GM18502 (cell line): ENCODE measurements around the gene LZTS3.
A peak's percentile ranks its signal among the peaks of the same experiment; 100 is the strongest.
"Not testable (repeated sequence)": the region's sequence is repeated elsewhere in the genome, so short reads cannot be mapped to it uniquely, and the experiment has no call there.

ENCODE experiments used
- ATAC-seq: cut with Tn5 transposase; IDR thresholded peaks from one replicate; pipeline ENCODE4 v1.9.1; 2021; ENCODE audit warnings: mild to moderate bottlenecking; ENCODE audit not compliant: unreplicated experiment, poor library complexity

The LZTS3 gene

DNA sequence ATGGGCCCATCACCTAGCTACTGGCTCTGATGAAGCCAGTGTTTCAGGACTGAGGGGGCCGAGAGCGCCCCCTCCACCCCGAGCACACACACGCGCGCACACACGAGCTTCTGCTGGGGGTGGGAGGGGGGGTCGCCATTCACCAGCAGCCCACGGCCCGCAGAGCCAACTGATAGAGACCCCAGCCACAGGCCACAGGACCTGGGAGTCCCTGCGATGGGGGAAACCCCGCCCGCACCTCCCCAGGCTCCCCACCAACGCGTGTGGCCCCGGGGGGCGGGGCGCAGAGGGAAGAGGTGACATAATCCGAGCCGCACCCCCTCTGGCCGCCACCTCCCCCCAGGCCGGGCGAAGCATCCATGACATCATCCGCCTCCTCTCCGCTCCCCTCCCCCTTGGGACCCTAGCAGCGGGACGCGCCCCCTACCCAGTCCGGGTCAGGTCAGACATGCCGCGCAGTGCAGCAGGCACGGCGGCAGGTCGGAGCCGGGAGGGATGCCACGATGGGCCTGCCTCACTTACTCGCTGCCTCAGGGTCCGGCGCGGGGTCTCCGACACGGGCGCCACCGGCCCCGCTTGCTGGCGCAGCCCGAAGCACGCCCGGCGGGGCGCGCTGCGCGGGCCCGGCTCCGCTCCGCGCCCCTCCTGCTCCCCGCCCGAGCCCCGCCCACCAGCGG lies at the start of gene LZTS3:
TSS of gene LZTS3 (minus strand) at position 617 of the 677 bp plus-strand sequence. CDS start 6,386 bp downstream, outside the sequence.
- ATAC-seq = peak; percentile 49

DNA sequence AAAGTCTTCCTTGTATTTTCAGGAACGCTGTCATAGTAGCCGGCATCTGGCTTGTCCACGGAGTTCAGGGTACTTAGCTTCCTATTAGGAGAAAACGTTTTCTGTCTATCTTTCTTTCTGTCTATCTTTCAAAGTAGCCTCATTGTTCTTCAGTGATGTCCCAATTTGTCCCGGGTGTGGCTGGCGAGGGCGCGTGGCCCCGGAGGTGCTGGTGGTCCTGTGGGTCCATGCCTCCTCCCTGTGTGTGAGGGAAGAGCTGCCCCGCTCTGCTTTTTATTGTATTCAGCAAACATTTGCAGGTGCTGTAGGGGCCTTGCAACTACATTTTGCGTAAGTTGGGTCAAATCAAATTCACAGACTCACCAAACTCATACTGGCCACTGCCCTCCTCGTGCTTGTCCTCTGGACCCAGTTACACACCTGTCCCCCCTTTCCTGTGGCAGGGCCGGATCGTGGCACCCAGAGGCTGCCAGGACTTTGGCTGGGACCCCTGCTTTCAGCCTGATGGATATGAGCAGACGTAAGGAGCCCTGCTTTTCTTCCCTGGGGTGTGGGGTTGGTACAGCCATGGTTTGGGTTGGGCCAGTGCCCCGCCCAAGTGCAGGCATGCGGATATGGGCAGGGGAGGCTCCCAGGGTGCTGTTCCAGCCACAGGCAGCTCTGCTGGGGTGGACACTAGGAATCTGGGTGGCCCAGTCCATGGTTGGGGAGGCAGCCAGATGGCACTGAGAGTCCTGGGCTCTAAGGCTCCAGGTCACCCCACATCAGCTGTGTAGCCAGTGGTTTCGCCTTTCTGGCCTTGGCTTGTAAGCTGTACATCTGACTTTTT lies 48.3 kb upstream of the LZTS3 start:
- no peak for ATAC-seq

DNA sequence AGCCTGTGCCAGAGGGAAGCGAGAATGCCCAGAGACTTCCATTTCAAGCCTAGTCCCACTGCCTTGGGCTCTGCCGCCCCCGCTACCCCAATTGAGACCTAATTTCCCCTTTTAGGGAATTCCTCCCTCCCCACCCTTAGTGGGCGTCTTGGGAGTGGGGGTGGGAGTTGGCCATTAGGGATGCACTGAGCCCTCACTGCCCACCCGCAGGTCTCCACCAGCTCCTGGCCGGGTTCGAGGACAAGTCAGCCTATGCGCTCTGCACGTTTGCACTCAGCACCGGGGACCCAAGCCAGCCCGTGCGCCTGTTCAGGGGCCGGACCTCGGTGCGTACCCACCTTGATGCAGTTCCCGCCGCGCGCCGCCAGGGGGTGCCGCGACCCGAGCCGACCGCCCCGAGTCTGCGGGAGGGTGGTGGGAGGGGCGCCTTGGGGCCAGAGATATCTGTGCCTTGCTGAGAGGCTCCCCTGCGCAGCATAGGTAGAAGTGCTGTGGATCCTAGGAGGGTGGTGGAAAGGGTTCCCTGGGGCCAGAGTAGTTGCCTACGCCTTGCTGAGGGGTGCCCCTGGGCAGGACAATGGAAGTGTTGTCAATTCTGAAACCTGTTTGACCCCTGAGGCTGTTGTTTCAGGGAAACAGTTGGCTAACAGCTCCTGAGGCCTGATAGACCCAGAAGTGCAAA lies 45.1 kb upstream of the LZTS3 start:
- peak; percentile 72 for ATAC-seq

DNA sequence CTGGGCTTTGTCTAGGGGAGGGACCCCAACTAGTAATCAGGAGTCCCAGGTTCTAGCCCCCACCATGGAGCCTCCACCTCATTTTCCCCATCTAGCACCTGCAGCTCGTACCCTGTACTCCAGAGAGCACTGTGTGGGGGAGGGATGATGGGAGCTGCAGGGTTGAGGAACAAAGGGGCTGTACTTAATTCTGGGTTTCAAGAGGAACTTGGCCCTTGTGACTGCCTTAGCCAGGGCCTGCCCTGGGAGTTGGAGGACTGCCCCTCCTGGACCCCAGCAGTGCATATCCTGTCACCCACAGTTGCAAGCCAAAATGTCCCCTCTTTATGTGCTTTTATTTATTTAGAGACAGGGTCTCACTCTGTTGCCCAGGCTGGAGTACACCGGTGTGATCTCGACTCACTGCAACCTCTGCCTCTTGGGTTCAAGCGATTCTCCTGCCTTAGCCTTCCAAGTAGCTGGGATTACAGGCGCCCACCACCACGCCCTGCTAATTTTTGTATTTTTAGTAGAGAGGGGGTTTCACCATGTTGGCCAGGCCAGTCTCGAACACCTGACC lies 42.1 kb upstream of the LZTS3 start:
- ATAC-seq = not testable (repeated sequence)

DNA sequence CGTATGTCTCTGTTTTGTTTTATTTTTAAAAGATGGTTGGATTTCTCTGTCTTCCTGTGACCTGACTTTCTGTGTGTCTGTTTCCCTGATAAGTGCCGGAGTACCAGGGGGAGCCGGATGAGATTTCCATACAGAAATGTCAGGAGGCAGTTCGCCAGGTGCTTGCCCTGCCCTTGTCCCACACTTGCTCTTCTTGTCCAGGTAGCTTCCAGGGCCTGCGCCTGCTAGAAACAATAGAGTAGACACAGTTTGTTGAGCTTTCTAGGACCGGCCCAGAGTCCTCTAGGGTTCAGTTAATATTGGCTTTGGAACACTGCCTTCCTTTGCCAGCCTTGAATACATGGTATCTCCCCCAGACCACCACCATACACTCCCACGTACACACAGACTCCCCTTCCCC lies 39.9 kb upstream of the LZTS3 start:
- ATAC-seq = no peak

DNA sequence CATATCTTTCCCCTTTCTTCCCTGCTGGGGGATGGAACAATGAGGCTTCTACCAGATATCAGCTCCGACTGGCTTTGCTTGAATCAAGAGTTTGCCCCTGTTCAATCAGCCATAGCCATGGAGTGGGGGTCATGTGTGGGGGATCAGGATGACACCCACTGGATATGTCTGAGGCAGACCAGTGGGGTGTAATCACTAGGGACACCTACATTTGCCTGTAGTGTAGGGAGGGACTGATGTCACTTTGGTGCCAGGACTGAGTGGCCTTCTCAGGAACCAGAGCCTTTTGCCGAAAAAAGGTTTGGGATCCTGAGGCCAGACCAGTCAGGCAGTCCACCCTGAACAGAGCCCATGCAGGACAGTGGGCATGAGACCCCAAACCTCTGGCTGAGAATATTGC lies 37.0 kb upstream of the LZTS3 start:
- ATAC-seq = no peak

DNA sequence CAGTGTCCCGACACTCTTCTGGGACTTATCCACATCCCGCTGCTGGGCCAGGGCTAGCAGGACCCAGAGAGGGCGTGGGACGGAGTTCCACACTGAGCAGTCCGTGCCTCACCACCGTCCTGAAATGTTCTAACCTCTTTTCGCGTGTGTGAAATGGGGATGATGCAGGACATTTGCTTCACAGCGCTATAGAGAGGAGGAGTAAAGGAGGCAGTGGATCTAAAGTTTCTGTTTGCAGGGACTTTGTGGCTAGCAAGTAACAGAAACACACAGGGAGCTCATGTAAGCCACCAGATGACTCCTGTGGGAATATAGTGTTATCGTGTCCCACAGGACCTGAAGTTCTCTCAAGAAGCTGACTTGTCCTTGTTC lies 36.6 kb upstream of the LZTS3 start:
- ATAC-seq = peak; percentile 9

DNA sequence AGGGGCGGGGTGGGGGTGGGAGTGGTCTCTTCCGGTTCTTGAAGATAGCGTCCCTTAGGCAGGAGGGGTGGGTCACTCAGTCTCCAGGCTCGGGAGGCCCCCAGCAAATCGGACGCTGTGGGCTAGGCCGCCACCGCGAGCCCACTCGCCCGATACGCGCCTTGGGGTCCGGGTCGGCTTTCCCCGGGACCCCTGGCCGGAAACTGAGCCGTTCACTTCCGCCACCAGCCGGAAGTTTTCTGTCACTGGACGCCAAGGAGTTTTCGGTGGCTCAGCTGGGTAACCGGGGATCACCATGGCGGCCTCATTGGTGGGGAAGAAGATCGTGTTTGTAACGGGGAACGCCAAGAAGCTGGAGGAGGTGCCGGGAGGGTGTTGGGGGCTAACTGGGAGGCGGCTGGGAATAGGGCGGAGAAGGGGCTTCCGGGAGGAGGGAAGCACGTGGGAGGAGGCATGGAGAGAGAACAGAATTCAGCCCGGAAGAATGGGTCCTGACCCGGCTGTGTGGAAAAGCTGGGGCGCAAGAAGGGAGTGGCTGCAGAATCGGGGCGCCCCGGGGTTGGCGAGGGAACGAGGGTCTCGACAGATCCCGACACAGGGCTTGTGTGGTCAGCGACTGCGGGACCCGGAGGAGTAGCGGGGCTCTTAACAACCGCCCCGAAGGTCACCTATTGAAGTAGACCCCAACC lies 36.1 kb upstream of the LZTS3 start, which contains the start of gene ITPA:
TSS of gene ITPA (plus strand) at position 242 of the 689 bp plus-strand sequence. CDS start at position 296, 54 bp downstream.
- peak; percentile 48 for ATAC-seq

DNA sequence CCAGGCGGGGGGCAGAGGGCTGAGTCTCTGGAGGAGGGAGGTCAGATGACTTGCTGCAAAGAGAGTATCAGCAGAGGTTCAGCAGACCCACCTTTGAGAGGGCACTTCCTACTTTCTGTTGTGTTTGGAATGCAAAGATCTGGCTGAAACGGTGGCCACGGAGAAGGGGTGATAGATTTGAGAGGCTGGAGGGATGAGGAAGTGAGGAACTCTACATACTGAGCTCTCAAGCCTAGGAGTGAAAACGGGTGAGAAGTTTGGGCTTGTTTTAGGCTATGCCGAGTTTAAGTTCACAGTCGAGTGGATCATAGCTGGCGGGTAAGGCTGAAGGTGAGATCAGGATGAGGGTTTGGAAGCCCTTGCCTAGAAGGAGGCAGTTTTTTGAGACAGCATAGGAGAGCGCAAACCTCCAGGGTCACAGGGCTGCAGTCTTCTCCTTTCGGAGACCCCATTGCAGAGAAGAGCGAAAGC lies 35.5 kb upstream of the LZTS3 start:
- ATAC-seq = no peak

DNA sequence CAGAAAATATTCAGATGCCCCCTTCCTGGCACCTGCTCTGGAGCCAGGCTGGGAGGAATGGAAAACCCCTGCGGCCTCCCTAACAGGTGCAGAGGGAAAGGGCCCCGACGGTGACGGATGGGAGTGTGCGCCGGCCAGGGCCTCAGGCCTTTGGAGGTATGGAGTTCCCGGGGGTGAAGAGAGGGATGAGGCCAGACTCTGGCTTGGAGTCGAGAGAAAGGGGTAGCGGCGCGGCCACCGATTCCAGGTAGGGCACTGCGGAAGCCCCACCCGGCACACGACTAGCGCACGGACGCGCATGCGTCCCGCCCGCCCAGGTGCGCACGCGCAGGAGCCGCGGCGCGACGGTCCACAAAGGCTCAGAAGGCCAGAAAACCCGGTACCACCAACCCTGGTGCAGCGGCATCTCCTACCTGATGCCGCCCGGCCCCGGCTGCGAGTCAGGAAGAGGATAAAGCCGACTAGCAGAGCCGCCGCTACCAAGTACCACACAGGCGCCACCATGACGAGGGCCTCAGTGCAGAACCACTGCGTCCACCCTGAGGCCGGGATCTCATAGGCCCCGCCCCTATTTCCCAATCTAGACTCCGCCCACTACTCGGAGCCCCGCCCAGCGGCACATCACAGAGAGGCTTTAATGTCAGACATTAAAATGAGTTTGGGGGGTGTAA lies 30.9 kb upstream of the LZTS3 start, which contains the start of gene DDRGK1:
TSS of gene DDRGK1 (minus strand) at position 559 of the 671 bp plus-strand sequence. CDS start at position 504, 55 bp downstream.
- ATAC-seq = peak; percentile 74

DNA sequence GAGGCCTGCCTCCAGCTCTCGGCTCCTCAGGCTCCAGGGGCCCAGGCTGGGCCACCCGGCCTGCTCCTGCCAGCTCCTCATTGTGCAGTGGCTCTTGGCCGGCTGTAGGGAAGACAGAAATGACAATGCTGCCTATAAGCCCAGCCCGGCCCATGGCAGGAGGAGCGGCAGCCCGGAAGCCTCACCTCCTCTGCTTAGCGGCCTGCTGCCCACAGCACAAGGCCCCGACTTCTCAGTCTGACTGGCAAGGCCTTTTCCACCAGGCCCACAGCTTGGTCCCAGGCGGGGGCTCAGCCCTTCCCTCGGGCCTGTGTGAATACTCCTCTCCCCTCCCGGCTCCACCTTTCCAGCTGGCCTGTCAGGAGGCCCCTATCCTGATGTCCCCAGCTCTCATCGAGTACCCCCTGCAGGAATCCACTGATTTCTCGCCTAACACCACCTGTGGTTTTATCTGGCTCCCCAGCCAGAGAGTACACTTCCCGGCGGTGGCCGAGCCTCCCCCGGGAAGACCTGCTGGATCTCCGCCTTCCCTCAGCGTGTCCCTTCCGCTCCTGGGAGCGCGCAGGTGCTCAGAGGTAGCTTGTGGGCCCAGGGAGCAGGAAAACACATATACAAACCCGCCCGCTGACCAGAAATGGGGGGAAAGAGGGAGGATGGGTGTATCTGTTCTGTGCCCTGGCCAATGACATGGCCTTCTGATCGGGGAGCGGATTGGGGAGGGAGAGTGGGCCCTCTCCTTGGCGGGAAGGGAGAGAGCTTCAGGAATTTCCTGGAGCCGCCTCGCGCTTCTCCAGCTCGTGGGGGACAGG lies 30.2 kb upstream of the LZTS3 start:
- peak; percentile 31 for ATAC-seq

DNA sequence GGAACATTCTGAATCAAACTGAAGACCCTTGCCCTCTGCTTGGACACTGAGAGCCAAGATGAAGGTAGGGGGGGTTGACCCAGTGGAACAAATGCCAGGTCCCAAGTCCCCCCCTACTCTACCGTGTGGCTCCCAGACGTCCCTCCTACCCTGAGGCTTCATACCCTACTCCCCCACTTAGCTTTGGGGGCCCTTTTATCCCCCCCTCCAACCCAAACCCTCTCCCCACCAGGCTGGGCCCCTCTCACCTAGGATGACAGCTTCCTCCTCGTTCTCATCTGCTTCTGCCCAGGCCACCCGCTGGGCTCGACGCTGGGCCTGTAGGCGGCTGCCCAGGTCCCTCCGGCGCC lies 29.6 kb upstream of the LZTS3 start:
- no peak for ATAC-seq

DNA sequence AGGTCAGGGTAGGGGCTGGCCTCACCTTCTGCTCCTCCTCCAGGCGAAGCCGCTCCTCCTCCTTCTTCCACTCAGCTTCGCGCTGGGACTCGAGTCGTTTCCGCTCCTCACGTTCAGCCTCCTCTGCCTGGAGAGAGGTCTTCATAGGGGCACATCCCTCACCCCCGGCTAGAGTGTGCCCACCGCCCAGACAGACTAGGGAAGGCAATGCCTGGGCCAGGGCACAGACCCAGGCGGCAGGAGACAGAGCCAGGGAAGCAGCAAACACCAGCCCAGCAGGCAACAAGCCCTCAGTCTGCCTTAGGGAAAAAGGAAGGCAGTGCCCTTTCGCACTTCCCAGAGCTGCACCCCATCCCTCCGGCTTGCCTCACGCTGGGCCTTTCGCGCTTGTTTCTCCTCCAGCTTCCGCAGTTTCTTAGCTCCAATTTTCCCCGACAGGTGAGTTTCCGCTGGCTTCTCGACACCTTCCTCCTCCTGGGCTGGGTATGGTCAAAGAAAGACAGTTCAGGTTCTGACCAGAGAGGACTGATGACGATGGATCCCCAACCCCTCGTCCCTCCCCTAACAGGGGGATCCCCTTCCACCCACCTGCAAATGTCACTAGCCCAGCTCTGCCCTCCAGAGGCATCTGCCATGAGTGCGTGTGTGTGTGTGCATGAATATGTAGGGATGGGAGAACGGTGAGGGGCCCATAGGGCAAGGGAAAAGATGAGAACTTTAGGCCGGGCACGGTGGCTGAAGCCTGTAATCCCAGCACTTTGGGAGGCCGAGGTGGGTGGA lies 26.8 kb upstream of the LZTS3 start:
- no peak for ATAC-seq

DNA sequence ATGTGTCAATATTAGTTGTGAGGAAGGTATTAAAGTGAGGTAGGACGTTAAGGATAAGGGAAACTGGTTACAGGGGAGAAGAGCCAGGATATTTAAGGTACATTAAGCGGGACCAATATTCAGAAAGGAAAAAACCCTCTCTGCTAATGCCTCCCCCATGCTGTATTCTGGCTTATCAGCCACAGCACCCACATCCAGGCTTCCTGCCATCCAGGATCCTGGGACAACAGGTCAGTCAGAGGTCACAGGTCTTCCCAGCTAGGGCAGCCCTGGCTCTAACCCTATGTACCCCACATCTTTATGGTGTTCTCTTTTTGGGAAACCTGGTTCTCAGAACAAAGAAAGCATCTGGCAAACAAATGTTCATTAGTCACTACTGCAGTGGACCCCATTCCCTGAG lies 25.9 kb upstream of the LZTS3 start:
- ATAC-seq = no peak

DNA sequence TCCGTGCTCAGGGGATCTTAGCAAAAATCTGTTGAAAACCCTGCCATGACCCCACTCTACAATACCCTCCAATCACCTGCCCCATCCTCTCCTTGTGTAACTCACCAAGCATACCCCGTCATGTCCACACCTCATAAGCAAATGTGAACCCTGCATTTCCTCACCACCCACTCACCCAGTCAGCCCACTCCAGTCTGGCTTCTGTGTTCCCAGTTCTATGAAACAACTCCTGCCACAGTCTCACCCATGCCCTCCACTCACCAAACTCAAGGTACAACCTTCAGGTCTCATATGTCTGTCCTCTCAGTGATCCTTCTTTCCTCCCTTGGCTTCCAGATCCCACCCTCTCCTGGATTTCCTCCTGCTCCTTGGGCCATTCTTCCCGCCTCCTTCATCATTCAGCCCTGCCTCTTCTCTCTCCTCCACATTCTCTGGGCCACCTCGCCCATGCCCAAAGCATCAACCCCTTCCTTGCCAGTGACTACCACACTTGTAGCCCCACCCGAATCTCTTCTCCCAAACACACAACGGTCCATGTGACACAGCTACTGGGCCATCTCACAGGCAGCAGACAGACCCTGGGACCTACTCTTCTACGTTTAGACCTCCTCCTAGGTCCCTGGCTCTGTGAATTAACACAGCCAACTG lies 22.4 kb upstream of the LZTS3 start:
- ATAC-seq = no peak

DNA sequence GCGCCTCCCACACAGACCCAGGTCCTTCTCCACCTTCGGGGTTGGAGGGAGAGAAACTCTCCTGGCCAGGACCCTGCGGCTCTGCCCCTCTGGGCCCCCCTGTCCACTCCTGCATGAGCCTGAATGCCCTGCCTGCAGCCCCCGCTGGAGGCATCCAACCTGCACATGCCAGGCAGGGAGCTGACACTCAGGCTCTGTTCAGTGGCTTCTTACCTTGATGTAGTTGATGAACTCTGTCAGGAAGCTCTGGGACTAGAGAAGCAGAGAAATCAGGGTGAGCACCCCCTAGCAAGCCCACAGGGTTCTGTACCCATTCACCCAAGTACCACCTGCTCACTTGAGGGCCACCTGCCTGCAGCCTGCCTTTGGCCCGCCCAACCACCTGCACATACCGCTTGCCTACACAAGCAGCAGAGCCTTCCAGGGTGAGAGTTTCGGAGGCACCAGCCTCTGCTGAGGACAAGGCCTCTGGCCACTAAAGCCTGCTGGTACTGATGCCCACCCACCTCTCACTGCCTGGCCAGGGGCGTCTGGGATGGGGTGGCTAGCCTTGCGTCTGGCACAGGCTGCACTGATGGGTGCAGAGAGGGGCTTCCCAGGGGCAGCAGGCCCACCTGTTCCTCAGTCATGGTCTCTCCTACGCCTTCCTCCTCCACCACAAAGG lies 21.4 kb upstream of the LZTS3 start:
- ATAC-seq = no peak
